K562 (cell line): ENCODE measurements around the gene ZNF292. TPM values are rescaled to one million over a fixed set of nuclear protein-coding genes. Genes with fewer than 3 reads are reported as not detected.

Source experiments
- ATAC-seq: fragments of 200-7000 bp; cut with Tn5 transposase; 3 replicates; pipeline ENCODE4 v1.9.1; 2020; ENCODE audit warnings: moderate library complexity
- BruUV-seq: library from RNA; stranded (reverse); fragments of 400-500 nt; replicated peaks from 2 replicates; lab custom pipeline; 2021; lab: Mats Ljungman, UMichigan
- CTCF ChIA-PET: fragments of 300-600 bp; formaldehyde crosslinking; extraction: SDS; loops from one replicate; lab custom pipeline; 2021; ENCODE audit warnings: low intra/inter-chr PET ratio; lab: Yijun Ruan, JAX
- POLR2A ChIA-PET: fragments of 300-600, 350-650 bp; sonication (Branson Sonifier 250); formaldehyde crosslinking; extraction: SDS; loops from one replicate; lab custom pipeline; 2021; ENCODE audit warnings: antibody characterized with exemption, inconsistent platforms; lab: Yijun Ruan, JAX
- DNase-seq, 4 experiments: peaks; one replicate each; pipeline versions ENCODE4 v3.0.0 to v3.0.0-alpha.2; 2011 to 2018; ENCODE audit warnings: low spot score in 3 of 4, mixed read lengths in 3 of 4; ENCODE audit errors: extremely low read depth in 1 of 4
- FAIRE-seq: peaks from 2 replicates; lab custom pipeline; 2011; peaks lifted over from hg19 to GRCh38; lab: Jason Lieb, UNC
- H2AFZ ChIP-seq: 2 replicates; pipeline ENCODE4 v1.6.0; 2011; ENCODE audit warnings: low read depth, low read length, control low read depth, inconsistent platforms
- H3K27ac ChIP-seq: fragments of 200-600 bp; 3 replicates; pipeline ENCODE4 v1.8.0; 2011; ENCODE audit warnings: low read depth, mild to moderate bottlenecking, control low read depth, inconsistent platforms, low read length, moderate library complexity, mixed read lengths; ENCODE audit errors: extremely low read depth
- H3K27me3 ChIP-seq, 2 experiments: fragments of 300-600 bp in 1 of 2; 2 replicates in 1 of 2; 3 replicates in 1 of 2; pipeline versions ENCODE4 v1.6.0 to v1.8.0; 2011; ENCODE audit warnings: inconsistent platforms in 2 of 2, low read length in 2 of 2, mild to moderate bottlenecking in 1 of 2, mixed read lengths in 1 of 2, moderate library complexity in 1 of 2; ENCODE audit not compliant: control insufficient read depth in 2 of 2, insufficient read depth in 2 of 2
- H3K36me3 ChIP-seq: fragments of 300-600 bp; 3 replicates; pipeline ENCODE4 v1.8.0; 2011; ENCODE audit warnings: mild to moderate bottlenecking, low read length, inconsistent platforms; ENCODE audit not compliant: control insufficient read depth, insufficient read depth
- H3K4me1 ChIP-seq, 2 experiments: fragments of 200-600 bp in 1 of 2; replicated peaks in 1 of 2; 2 replicates in 1 of 2; 3 replicates in 1 of 2; pipeline versions ENCODE4 v1.5.1 to v1.8.0; 2011; ENCODE audit warnings: inconsistent platforms in 2 of 2, low read length in 2 of 2, mild to moderate bottlenecking in 1 of 2, mixed read lengths in 1 of 2, moderate library complexity in 1 of 2; ENCODE audit not compliant: control insufficient read depth in 2 of 2, insufficient read depth in 2 of 2
- H3K4me2 ChIP-seq: 2 replicates; pipeline ENCODE4 v1.6.1; 2011; ENCODE audit warnings: low read length, control low read depth, inconsistent platforms, mixed read lengths; ENCODE audit not compliant: insufficient read depth
- H3K4me3 ChIP-seq: fragments of 200-600 bp; sonication (generic), shearing (Covaris generic); 2 replicates; pipeline ENCODE4 v1.5.1; 2016; ENCODE audit warnings: control low read depth, inconsistent platforms
- H3K79me2 ChIP-seq: fragments of 200-600 bp; 3 replicates; pipeline ENCODE4 v1.8.0; 2011; ENCODE audit warnings: low read length, inconsistent platforms; ENCODE audit not compliant: control insufficient read depth, insufficient read depth
- H3K9ac ChIP-seq, 2 experiments: 2 replicates each; pipeline versions ENCODE4 v1.6.0 to v1.6.1; 2011; ENCODE audit warnings: low read depth in 2 of 2, low read length in 2 of 2, control low read depth in 1 of 2, inconsistent platforms in 1 of 2, mild to moderate bottlenecking in 1 of 2, mixed read lengths in 1 of 2; ENCODE audit not compliant: insufficient read depth in 1 of 2
- H3K9me1 ChIP-seq: one replicate; pipeline ENCODE4 v1.6.0; 2011; ENCODE audit warnings: inconsistent platforms, mild to moderate bottlenecking, low read length, moderate library complexity; ENCODE audit not compliant: control insufficient read depth, insufficient read depth
- H3K9me3 ChIP-seq: replicated peaks from 2 replicates; pipeline ENCODE4 v1.5.1; 2011; ENCODE audit warnings: low read depth, low read length, inconsistent platforms; ENCODE audit not compliant: control insufficient read depth, insufficient read depth
- H4K20me1 ChIP-seq: replicated peaks from 2 replicates; pipeline ENCODE4 v1.6.1; 2011; ENCODE audit warnings: low read length, inconsistent platforms, mixed read lengths; ENCODE audit not compliant: control insufficient read depth, insufficient read depth
- ESRRB ChIP-seq: fragments of 250-450 bp; sonication (Bioruptor Pico); IDR thresholded peaks from 2 replicates; pipeline ENCODE4 v1.5.0; 2020; ENCODE audit warnings: mild to moderate bottlenecking, moderate library complexity, borderline replicate concordance
- FOS ChIP-seq: IDR thresholded peaks from 3 replicates; pipeline ENCODE4 v1.6.1; 2011; ENCODE audit not compliant: insufficient read length; ENCODE audit errors: extremely low read depth
- MAFK ChIP-seq: IDR thresholded peaks from 2 replicates; pipeline ENCODE4 v1.6.1; 2011; ENCODE audit warnings: low read length, improper control_type of control experiment
- NCOR1 ChIP-seq: fragments of 450-650 bp; IDR thresholded peaks from 2 replicates; pipeline ENCODE4 v1.6.1; 2016; ENCODE audit warnings: mild to moderate bottlenecking, moderate library complexity
- PCBP2 ChIP-seq: fragments of 200-400 bp; formaldehyde crosslinking; IDR thresholded peaks from 2 replicates; pipeline ENCODE4 v1.6.1; 2018; ENCODE audit warnings: low read length, low read depth, mild to moderate bottlenecking, moderate library complexity; ENCODE audit not compliant: poor library complexity, severe bottlenecking
- POU5F1 ChIP-seq: fragments of 150-350 bp; IDR thresholded peaks from 2 replicates; pipeline ENCODE4 v1.6.1; 2014; ENCODE audit warnings: borderline replicate concordance, low read length, low read depth, mild to moderate bottlenecking; ENCODE audit not compliant: partially characterized antibody
- ZNF274 ChIP-seq: IDR thresholded peaks from 2 replicates; pipeline ENCODE4 v1.6.1; 2011; ENCODE audit warnings: low read depth, mild to moderate bottlenecking, low read length, moderate library complexity, borderline replicate concordance
- ZNF584 ChIP-seq: fragments of 200-800 bp; sonication (Bioruptor generic); IDR thresholded peaks from 2 replicates; pipeline ENCODE4 v1.6.1; 2016; ENCODE audit warnings: low read depth, mild to moderate bottlenecking, missing genetic modification characterization, missing compliant biosample characterization
- ZZZ3 ChIP-seq: fragments of 450-650 bp; IDR thresholded peaks from 2 replicates; pipeline ENCODE4 v1.6.1; 2016; ENCODE audit warnings: antibody characterized with exemption, mild to moderate bottlenecking, moderate library complexity
- WGBS: fragments of 100-300 bp; shearing (Covaris generic); methylation state at CpG from one replicate; pipeline ENCODE4 v1.1.6; 2016; ENCODE audit warnings: low coverage, mixed read lengths; ENCODE audit not compliant: insufficient coverage; ENCODE audit errors: missing lambda C conversion rate; 5-methylcytosine and 5-hydroxymethylcytosine counted together
- in situ Hi-C: fragments of 300-500 bp; cut with MboI; formaldehyde crosslinking; loops from 4 replicates; pipeline ENCODE4 v1.15.0; 2018; ENCODE audit warnings: inconsistent platforms, mixed read lengths
- intact Hi-C: fragments of 100-400 bp; cut with micrococcal nuclease; formaldehyde crosslinking; loops from 2 replicates; pipeline ENCODE4 v1.14.2; 2022
- polyA plus RNA-seq, 8 experiments: library from polyadenylated mRNA; depleted of rRNA in 4 of 8; stranded (reverse) in 5 of 8; unstranded in 3 of 8; fragments of >200 nt; fragmentation: Nextera tagmentation in 2 of 8; fragmentation: Illumina TruSeq in 1 of 8; extraction: Ambion mirVana in 2 of 8; extraction: Trizol in 1 of 8; gene quantifications; 2 replicates each; pipeline versions ENCODE4 v1.2.1 to v1.2.3, GENCODE V29; 2011 to 2014; ENCODE audit warnings: inconsistent platforms in 1 of 8, missing spikeins in 1 of 8
- total RNA-seq, 7 experiments: library from RNA; depleted of rRNA in 6 of 7; stranded (reverse); fragments of >200 nt in 6 of 7; fragmentation: Illumina TruSeq in 2 of 7; extraction: Trizol in 2 of 7; gene quantifications; 2 replicates each; pipeline versions ENCODE4 v1.2.1 to v1.2.3, GENCODE V29; 2011 to 2021; ENCODE audit warnings: low replicate concordance in 1 of 7
- TF ChIP-seq, protein P1 (sequence below), 3 experiments: fragments of 200-800 bp in 1 of 3; fragments of 250-450 bp in 1 of 3; fragments of 450-650 bp in 1 of 3; sonication (Bioruptor Pico) in 1 of 3; sonication (Bioruptor generic) in 1 of 3; formaldehyde crosslinking in 1 of 3; IDR thresholded peaks; 2 replicates each; pipeline versions ENCODE4 v1.6.1 to v1.8.0; 2016 to 2022; ENCODE audit warnings: mild to moderate bottlenecking in 2 of 3, missing genetic modification characterization in 2 of 3, missing compliant biosample characterization in 1 of 3, moderate library complexity in 1 of 3
- TF ChIP-seq, protein P2 (sequence below): fragments of 150-350 bp; IDR thresholded peaks from 2 replicates; pipeline ENCODE4 v1.6.1; 2014; ENCODE audit warnings: low read depth, mild to moderate bottlenecking, low read length, borderline replicate concordance

ZNF292 gene
- total and polyA plus RNA-seq, 9 of the 15 experiments (the other 6 are each of a cell fraction or from before 2014, with no cell fraction given) = 4.4 to 17.1 (median 12.8) TPM

DNA sequence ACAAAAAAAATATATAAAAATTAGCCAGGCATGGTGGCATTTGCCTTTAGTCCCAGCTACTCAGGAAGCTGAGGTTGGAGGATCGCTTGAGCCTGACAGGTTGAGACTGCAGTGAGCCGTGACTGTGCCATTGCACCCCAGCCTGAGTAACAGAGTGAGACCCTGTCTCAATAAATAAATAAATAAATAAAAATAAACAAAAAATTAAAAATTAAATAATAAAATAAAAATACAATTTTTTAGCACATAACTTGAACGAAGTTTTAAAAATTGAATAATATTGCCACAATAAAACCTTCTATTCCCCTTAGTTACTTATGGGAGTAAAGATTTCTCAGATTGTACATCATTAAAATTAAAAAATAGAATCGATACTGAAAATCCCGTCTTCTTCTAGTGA is 31.3 kb upstream of the ZNF292 start (continued):
- TF ChIP-seq, protein P1, sequence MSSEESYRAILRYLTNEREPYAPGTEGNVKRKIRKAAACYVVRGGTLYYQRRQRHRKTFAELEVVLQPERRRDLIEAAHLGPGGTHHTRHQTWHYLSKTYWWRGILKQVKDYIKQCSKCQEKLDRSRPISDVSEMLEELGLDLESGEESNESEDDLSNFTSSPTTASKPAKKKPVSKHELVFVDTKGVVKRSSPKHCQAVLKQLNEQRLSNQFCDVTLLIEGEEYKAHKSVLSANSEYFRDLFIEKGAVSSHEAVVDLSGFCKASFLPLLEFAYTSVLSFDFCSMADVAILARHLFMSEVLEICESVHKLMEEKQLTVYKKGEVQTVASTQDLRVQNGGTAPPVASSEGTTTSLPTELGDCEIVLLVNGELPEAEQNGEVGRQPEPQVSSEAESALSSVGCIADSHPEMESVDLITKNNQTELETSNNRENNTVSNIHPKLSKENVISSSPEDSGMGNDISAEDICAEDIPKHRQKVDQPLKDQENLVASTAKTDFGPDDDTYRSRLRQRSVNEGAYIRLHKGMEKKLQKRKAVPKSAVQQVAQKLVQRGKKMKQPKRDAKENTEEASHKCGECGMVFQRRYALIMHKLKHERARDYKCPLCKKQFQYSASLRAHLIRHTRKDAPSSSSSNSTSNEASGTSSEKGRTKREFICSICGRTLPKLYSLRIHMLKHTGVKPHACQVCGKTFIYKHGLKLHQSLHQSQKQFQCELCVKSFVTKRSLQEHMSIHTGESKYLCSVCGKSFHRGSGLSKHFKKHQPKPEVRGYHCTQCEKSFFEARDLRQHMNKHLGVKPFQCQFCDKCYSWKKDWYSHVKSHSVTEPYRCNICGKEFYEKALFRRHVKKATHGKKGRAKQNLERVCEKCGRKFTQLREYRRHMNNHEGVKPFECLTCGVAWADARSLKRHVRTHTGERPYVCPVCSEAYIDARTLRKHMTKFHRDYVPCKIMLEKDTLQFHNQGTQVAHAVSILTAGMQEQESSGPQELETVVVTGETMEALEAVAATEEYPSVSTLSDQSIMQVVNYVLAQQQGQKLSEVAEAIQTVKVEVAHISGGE (CRISPR knock-in tag; IDR thresholded peaks at IDR 0.05) = no peak
- TF ChIP-seq MAFK = no peak
- TF ChIP-seq ZNF274 = no peak

DNA sequence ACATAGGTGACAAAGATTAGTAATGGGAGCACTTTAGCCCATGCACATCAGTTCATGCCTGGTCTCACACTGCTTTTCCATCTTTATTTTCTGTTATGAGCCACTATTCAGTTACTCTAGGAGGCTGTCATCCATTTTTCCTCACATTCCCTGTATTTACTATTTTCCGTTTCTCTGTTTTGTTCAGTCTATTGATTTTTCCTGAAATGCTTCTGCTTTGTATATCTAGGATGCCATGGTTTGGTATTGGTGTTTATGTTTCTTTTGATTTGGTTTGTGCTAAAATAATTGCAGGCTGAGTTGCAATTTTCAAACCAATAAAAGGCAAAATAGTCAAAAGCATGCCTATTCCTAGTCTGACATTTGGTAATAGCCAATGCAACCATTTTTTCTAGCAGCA is 28.9 kb upstream of the ZNF292 start:
- no peaks in the 10 kb centered on the region for H3K9me1 ChIP-seq
- TF ChIP-seq FOS (no peak), PCBP2 (no peak), NCOR1 (no peak), ESRRB (CRISPR knock-in tag) (no peak), ZNF584 (no peak), POU5F1 (no peak), ZZZ3 (no peak)
- TF ChIP-seq, protein P2, sequence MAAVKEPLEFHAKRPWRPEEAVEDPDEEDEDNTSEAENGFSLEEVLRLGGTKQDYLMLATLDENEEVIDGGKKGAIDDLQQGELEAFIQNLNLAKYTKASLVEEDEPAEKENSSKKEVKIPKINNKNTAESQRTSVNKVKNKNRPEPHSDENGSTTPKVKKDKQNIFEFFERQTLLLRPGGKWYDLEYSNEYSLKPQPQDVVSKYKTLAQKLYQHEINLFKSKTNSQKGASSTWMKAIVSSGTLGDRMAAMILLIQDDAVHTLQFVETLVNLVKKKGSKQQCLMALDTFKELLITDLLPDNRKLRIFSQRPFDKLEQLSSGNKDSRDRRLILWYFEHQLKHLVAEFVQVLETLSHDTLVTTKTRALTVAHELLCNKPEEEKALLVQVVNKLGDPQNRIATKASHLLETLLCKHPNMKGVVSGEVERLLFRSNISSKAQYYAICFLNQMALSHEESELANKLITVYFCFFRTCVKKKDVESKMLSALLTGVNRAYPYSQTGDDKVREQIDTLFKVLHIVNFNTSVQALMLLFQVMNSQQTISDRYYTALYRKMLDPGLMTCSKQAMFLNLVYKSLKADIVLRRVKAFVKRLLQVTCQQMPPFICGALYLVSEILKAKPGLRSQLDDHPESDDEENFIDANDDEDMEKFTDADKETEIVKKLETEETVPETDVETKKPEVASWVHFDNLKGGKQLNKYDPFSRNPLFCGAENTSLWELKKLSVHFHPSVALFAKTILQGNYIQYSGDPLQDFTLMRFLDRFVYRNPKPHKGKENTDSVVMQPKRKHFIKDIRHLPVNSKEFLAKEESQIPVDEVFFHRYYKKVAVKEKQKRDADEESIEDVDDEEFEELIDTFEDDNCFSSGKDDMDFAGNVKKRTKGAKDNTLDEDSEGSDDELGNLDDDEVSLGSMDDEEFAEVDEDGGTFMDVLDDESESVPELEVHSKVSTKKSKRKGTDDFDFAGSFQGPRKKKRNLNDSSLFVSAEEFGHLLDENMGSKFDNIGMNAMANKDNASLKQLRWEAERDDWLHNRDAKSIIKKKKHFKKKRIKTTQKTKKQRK = no peak
- no peaks in the 10 kb centered on the region; a peak in 1 of 5 replicates for H3K27me3 ChIP-seq
- no peak overlapping the region for H3K9ac ChIP-seq
- WGBS = 0% methylated on average over 1 of the region's 1 CpG
- no peaks in the 10 kb centered on the region for H3K79me2 ChIP-seq
- no peak overlapping the region for H3K4me2 ChIP-seq
- BruUV-seq = no TSS peak
- in situ Hi-C loops = no loop called here
- FAIRE-seq (no peak), DNase-seq (no peak), ATAC-seq (no peak)
- H3K4me1 ChIP-seq = peaks cover 0 to 5% of the 10 kb centered on the region in 2 experiments; a peak in 1 of 5 replicates
- no peak overlapping the region for H3K27ac ChIP-seq
- intact Hi-C loops = no loop called here
- CTCF ChIA-PET = no interaction called here
- H3K36me3 ChIP-seq = no peaks in the 10 kb centered on the region
- no peaks in the 10 kb centered on the region for H4K20me1 ChIP-seq
- POLR2A ChIA-PET = no interaction called here
- no peaks in the 10 kb centered on the region for H3K9me3 ChIP-seq
- H3K4me3 ChIP-seq = no peak overlapping the region
- H2AFZ ChIP-seq = no peak overlapping the region
